Thyroid gland (tissue), 4 donors: Measurements from ENCODE around the gene RRBP1. TPM values are rescaled to one million over a fixed set of nuclear protein-coding genes. Genes with fewer than 3 reads are reported as not detected.

Experiments used
- DNase-seq, 2 donors: peaks; one replicate each; pipeline ENCODE4 v3.0.0-alpha.2; 2019
- H3K27ac ChIP-seq, 3 donors: fragments of 200-600 bp; sonication (generic); 1 replicate in 2 of 3; 2 replicates in 1 of 3; pipeline ENCODE4 v1.5.1; 2016 to 2019; ENCODE audit warnings: mild to moderate bottlenecking in 1 of 3, moderate library complexity in 1 of 3
- H3K27me3 ChIP-seq: fragments of 200-600 bp; sonication (generic); one replicate; pipeline ENCODE4 v1.5.1; 2019
- H3K36me3 ChIP-seq, 2 donors: fragments of 200-600 bp; sonication (generic); one replicate each; pipeline ENCODE4 v1.5.1; 2016 to 2019
- H3K4me1 ChIP-seq, 2 donors: fragments of 200-600 bp; sonication (generic); one replicate each; pipeline ENCODE4 v1.5.1; 2017 to 2019
- H3K4me3 ChIP-seq, 3 donors: fragments of 200-600 bp; sonication (generic); replicated peaks in 1 of 3; 1 replicate in 2 of 3; 2 replicates in 1 of 3; pipeline ENCODE4 v1.5.1; 2016; ENCODE audit warnings: mild to moderate bottlenecking in 1 of 3
- H3K9me3 ChIP-seq: fragments of 200-600 bp; sonication (generic); one replicate; pipeline ENCODE4 v1.5.1; 2017
- CTCF ChIP-seq, 6 experiments: fragments of 200-600 bp in 3 of 6; fragments of 450-650 bp in 3 of 6; sonication (generic) in 3 of 6; IDR thresholded peaks; one replicate each; pipeline ENCODE4 v1.5.1; 2016 to 2019; ENCODE audit warnings: antibody characterized with exemption in 6 of 6, mild to moderate bottlenecking in 2 of 6, inconsistent platforms in 1 of 6, moderate library complexity in 1 of 6
- POLR2A ChIP-seq, 2 donors: fragments of 450-650 bp; IDR thresholded peaks; one replicate each; pipeline ENCODE4 v1.6.1; 2017; ENCODE audit warnings: antibody characterized with exemption in 2 of 2, mild to moderate bottlenecking in 2 of 2, moderate library complexity in 1 of 2
- WGBS, 2 donors: methylation state at CpG; one replicate each; pipeline ENCODE4 v1.1.5; 2017; 5-methylcytosine and 5-hydroxymethylcytosine counted together
- intact Hi-C: fragments of 100-400 bp; cut with DNase I; formaldehyde crosslinking; loops from one replicate; pipeline ENCODE4 v1.15.1; 2023
- total RNA-seq, 4 donors: library from RNA; depleted of rRNA; stranded (reverse); fragments of >200 nt; gene quantifications; one replicate each; pipeline ENCODE4 v1.2.3, GENCODE V29; 2016

The RRBP1 gene
- total RNA-seq, 4 donors from 2014 or later: 149 to 287 (median 221) TPM

DNA sequence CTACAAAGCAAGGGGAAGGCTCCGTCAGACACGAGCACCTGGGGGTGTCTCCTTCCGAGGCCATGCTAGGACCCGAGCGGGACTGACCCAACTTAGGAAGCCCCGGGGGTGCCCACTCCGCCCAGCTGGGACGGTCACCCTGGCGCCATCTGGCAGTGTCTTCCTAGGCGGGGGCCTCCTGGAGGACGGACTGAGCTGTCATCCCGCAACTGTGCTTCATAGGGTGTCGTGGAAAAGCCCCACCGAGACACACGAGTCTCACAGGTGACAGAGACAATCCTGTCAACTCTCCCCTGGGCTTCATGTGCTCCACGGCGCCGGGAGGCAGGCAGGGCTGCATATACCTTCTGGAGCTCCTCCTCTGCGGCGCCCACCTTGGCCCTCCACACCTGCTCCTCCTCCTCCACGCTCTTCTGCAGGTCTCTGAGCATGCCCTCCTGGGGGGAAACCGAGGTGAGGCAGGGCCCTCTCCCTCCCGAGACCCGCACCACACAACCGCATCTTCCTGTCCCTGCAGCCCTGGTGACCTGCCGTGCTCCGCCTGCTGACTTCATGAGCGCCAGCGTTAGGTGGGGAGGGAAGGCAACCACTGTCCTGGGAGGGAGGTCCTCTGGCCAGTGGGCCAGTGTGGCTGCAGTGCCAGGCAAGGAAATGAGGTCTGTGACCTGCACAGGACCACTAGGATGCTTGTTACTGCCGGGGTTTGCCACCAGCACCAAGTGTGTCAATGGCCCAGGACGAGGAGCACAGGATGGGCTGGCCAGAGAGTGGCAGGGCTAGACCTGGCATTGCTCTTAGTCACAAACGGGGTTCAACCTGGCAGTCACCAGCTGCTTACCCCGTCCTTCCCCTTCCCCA is 61.4 kb downstream of the RRBP1 start:
- H3K27ac ChIP-seq: no peak overlapping the region
- peak; percentile 2 for DNase-seq
- WGBS, 2 donors: 93 to 95% methylated on average over 28 of the region's 33 CpGs
- H3K4me1 ChIP-seq: peaks cover 9 to 12% of the 10 kb centered on the region in 2 donors
- intact Hi-C loops: no loop called here
- H3K27me3 ChIP-seq: no peaks in the 10 kb centered on the region
- H3K9me3 ChIP-seq: no peaks in the 10 kb centered on the region
- H3K36me3 ChIP-seq: peaks cover 79 to 96% of the 10 kb centered on the region in 2 donors
- TF ChIP-seq POLR2A (IDR thresholded peaks at IDR 0.05): no peak
- TF ChIP-seq CTCF (IDR thresholded peaks at IDR 0.05): no peak
- no peak overlapping the region for H3K4me3 ChIP-seq

DNA sequence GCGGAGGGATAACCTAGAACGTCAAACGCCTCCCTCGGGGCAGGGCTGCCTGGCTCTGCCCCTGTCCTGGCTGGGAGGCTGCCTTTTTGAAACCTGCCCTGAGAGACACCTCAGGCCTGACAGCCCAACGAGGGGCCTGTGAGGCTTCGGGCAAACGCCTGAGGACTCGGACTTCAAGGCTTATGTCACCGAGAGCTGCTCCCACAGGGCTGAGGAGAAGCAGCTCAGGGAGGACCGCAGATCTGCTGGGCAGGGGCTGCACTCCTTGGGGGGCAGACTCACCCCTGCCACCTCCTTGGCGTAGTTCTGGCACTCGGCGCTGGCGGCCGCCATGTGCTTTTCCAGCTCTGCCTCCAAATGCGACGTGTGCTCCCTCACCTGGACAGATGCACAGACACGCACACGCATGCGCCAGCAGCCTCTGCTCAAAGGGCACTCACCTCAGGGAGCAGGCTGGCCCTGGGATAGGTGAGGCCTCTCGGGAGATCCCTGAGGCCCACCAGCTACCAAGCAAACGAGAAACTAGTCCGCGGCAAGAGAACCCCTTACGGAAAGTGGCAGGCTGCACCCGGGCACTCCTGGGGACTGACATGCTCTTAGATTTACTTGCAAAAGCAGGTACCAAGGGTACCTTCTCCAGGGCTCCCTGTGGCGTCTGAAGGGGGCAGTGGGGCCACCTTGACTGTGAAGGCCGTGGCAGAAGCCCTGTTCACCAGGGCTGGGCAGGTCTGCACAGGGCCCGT is 62.5 kb downstream of the RRBP1 start:
- no peak overlapping the region for H3K27ac ChIP-seq
- intact Hi-C loops: loop anchor here (5.0 kb wide), 1 partner anchor 87 kb away; the partner anchor contains the start of gene BFSP1
- WGBS, 2 donors: 95 to 97% methylated on average over 15 to 27 of the region's 29 CpGs
- H3K9me3 ChIP-seq: no peaks in the 10 kb centered on the region
- TF ChIP-seq POLR2A (IDR thresholded peaks at IDR 0.05): no peak
- no peak for TF ChIP-seq CTCF (IDR thresholded peaks at IDR 0.05)
- peaks cover 72 to 96% of the 10 kb centered on the region in 2 donors for H3K36me3 ChIP-seq
- peak; percentile 1 for DNase-seq
- peaks cover 9 to 19% of the 10 kb centered on the region in 2 donors for H3K4me1 ChIP-seq
- no peak overlapping the region for H3K4me3 ChIP-seq
- no peaks in the 10 kb centered on the region for H3K27me3 ChIP-seq

DNA sequence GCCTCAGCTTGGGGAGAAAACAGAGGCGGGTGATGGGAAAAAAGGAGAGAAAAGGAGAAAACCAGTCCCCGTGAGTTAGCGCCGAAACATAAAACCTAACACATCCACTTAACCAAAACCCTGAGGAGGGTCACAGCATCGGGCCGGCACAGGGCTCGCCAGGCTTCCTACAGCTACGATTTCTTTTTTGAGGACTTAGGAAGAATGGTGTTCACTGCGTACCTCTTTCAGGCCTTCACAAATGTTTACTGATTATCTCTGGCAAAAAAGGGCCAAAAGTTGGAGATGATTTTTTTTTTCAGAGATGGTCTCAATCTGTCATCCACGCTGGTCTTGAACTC is 63.4 kb downstream of the RRBP1 start:
- TF ChIP-seq POLR2A (IDR thresholded peaks at IDR 0.05): no peak
- no peak for TF ChIP-seq CTCF (IDR thresholded peaks at IDR 0.05)
- WGBS, 2 donors: 93 to 95% methylated on average over 10 of the region's 10 CpGs
- Histone ChIP-seq H3K27ac (no peak overlapping the region), H3K9me3 (no peaks in the 10 kb centered on the region), H3K27me3 (no peaks in the 10 kb centered on the region), H3K4me1 (peaks cover 9 to 24% of the 10 kb centered on the region in 2 donors), H3K4me3 (no peak overlapping the region), H3K36me3 (peaks cover 63 to 87% of the 10 kb centered on the region in 2 donors)
- no peak for DNase-seq
- intact Hi-C loops: loop anchor here (5.0 kb wide), 1 partner anchor 86 kb away; the partner anchor contains the start of gene BFSP1

GRCh38 chr20:17617868-17618672 is 64.0 kb downstream of the RRBP1 start:
- H3K27me3 ChIP-seq: no peaks in the 10 kb centered on the region
- peak overlapping the region; percentile 9 to 86 (median 75) for H3K27ac ChIP-seq
- no peak overlapping the region for H3K4me3 ChIP-seq
- TF ChIP-seq CTCF (IDR thresholded peaks at IDR 0.05): peak in 2 of 6 experiments; percentile 12 to 28
- TF ChIP-seq POLR2A (IDR thresholded peaks at IDR 0.05): peak in 1 of 2 donors; percentile 19
- intact Hi-C loops: loop anchor here (5.0 kb wide), 1 partner anchor 86 kb away; the partner anchor contains the start of gene BFSP1
- no peaks in the 10 kb centered on the region for H3K9me3 ChIP-seq
- DNase-seq: peak; percentile 89 to 91
- peaks cover 9 to 24% of the 10 kb centered on the region in 2 donors for H3K4me1 ChIP-seq
- WGBS, 2 donors: 76 to 77% methylated on average over 14 to 18 of the region's 20 CpGs
- peaks cover 58 to 82% of the 10 kb centered on the region in 2 donors for H3K36me3 ChIP-seq
